Activated naive CD8-positive, alpha-beta T cell treated with anti-CD3 and anti-CD28 coated beads, Interleukin-2, amount 10 ng/mL, durations not matched to agents 7 days and 5 days (primary cell): ENCODE measurements around the gene CASTOR2. TPM values are rescaled to one million over a fixed set of nuclear protein-coding genes. Genes with fewer than 3 reads are reported as not detected.
"Not testable (repeated sequence)": the region's sequence is repeated elsewhere in the genome, so short reads cannot be mapped to it uniquely, and the experiment has no call there.

ENCODE experiments used
- ATAC-seq: fragments of 150-1000 bp; cut with Tn5 transposase; one replicate; pipeline ENCODE4 v1.10.0; 2021; ENCODE audit warnings: low read depth, moderate library complexity
- POLR2A ChIA-PET: fragments of 350-600 bp; sonication (Branson Sonifier 250); formaldehyde crosslinking; loops from one replicate; lab custom pipeline; 2021; ENCODE audit warnings: antibody characterized with exemption; lab: Charles Lee
- DNase-seq: peaks from one replicate; pipeline ENCODE4 v3.0.0; 2021
- H3K27ac Mint-ChIP-seq: one replicate; pipeline ENCODE4 v1.8.0; 2022; ENCODE audit warnings: mild to moderate bottlenecking, mixed read lengths
- H3K27me3 Mint-ChIP-seq: one replicate; pipeline ENCODE4 v1.8.0; 2022; ENCODE audit warnings: mild to moderate bottlenecking, moderate library complexity, mixed read lengths
- H3K36me3 Mint-ChIP-seq: one replicate; pipeline ENCODE4 v1.8.0; 2021; ENCODE audit warnings: mild to moderate bottlenecking, mixed read lengths
- H3K4me1 Mint-ChIP-seq: one replicate; pipeline ENCODE4 v1.8.0; 2021; ENCODE audit warnings: mixed read lengths
- H3K4me3 Mint-ChIP-seq: one replicate; pipeline ENCODE4 v1.8.0; 2022; ENCODE audit warnings: mild to moderate bottlenecking, moderate library complexity, mixed read lengths
- H3K9me3 Mint-ChIP-seq: one replicate; pipeline ENCODE4 v1.8.0; 2021; ENCODE audit warnings: mixed read lengths
- total RNA-seq, 2 experiments: library from RNA; stranded (reverse); gene quantifications; one replicate each; pipeline ENCODE4 v1.2.3, GENCODE V29; 2021

CASTOR2 gene
- total RNA-seq, 2 experiments from 2014 or later: 2.6 to 3.1 TPM

DNA sequence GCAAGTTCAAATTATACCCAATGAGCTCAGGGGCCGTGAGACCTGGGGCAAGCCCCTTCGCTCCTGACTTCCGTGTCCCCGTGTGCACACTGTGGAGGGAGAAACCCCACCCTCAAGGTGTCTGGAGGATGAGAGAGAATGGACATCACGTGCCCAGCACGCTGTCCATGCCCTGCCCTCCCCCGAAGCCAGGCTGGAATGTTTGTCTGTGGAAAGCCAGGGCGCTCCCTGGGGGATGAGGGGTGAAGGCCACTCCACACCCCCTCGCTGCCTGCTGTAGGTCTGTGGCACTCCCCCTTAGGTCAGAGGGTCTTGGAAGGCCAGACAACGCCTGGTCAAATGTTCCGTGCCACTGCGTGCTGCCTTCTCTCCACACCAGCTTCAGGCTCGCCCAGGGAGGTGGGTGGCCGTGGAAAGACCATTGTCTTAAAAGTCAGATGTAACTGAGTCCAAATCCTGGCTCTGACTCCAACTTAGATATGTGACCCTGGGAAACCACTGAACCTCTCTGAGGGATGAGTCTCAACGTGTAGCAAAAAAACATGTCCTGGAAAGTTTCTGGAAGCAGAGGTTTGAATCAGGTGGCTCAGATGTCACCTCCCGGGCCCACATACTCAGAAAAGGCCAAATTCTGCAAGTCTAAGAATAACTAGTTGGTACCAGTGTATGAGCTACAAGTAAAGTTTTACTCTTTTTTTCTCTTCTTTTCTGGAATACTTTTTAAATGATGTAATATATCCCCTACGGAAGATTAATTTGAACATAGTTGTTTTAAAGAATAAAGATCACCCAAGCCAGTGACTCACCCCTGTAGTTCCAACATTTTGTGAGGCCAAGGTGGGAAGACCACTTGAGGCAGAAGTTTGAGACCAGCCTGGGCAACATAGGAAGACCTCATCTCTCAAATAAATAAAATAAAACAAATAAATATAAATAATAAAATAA lies 84.2 kb downstream of the CASTOR2 start:
- H3K4me1 Mint-ChIP-seq: no peaks in the 10 kb centered on the region
- no peak overlapping the region for H3K4me3 Mint-ChIP-seq
- ATAC-seq (no peak), DNase-seq (no peak)
- H3K27ac Mint-ChIP-seq: no peak overlapping the region
- POLR2A ChIA-PET: no interaction called here
- no peaks in the 10 kb centered on the region for H3K9me3 Mint-ChIP-seq
- H3K36me3 Mint-ChIP-seq: peaks cover 3% of the 10 kb centered on the region
- no peaks in the 10 kb centered on the region for H3K27me3 Mint-ChIP-seq

DNA sequence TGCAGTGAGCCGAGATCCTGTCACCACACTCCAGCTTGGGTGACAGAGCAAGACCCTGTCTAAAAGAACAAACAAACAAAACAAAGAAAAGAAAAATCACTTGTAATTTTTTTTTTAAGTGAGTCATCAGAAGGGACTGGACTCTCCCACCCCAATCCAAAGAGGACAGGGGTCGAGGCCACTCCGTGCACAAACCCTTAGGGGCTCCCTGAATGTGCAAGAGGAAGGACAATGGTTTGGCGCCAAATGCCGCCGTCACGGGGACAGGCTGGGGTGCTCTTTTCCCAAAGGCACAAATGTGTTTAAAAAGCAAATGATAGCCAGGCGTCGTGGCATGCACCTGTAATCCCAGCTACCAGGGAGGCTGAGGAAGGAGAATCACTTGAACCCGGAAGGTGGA lies 85.3 kb downstream of the CASTOR2 start:
- H3K27ac Mint-ChIP-seq: no peak overlapping the region
- no peaks in the 10 kb centered on the region for H3K27me3 Mint-ChIP-seq
- no peaks in the 10 kb centered on the region for H3K9me3 Mint-ChIP-seq
- DNase-seq (no peak), ATAC-seq (no peak)
- H3K36me3 Mint-ChIP-seq: peaks cover 3% of the 10 kb centered on the region
- H3K4me1 Mint-ChIP-seq: no peaks in the 10 kb centered on the region
- H3K4me3 Mint-ChIP-seq: no peak overlapping the region
- POLR2A ChIA-PET: no interaction called here

DNA sequence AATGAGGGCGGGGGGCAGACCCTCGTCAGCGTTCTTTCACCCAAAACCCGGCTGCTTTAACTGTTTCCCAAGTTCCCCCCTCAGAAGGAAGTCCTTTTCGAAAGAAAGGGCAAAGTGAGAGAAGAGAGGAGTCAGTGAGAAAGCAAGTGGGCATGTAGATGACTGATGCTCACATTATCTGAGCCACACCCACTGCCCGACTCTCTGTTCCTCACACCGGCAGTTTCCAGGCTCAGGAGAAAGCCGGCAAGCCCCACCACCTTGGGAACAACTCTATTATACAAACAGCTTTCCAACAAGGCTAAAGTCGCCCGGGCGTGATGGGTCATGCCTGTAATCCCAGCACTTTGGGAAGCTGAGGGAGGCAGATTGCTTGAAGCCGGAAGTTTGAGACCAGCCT lies 86.0 kb downstream of the CASTOR2 start:
- Mint-ChIP-seq H3K4me1 (no peaks in the 10 kb centered on the region), H3K27me3 (no peaks in the 10 kb centered on the region), H3K27ac (no peak overlapping the region), H3K9me3 (no peaks in the 10 kb centered on the region), H3K36me3 (peaks cover 5% of the 10 kb centered on the region), H3K4me3 (no peak overlapping the region)
- ATAC-seq (no peak), DNase-seq (no peak)
- POLR2A ChIA-PET: no interaction called here

DNA sequence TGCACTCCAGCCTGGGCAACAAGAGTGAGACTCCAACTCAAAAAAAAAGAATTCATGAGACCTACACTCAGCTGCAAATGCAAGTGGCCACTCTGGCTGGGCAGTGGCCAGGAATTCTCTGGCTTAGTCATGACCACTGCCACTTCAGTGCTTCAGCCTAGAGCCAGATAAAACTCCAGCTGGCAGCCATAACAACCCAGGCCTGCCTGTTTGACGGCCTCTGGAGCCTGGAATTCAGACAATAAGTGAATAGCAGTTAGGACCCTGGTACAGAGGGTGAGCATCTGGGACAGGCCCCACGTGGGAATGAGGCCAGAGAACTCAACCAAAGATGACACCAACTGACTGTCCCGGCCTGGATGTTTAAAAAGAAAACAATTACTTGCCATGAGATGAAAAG lies 90.2 kb downstream of the CASTOR2 start:
- ATAC-seq (no peak), DNase-seq (no peak)
- Mint-ChIP-seq H3K27me3 (no peaks in the 10 kb centered on the region), H3K4me3 (no peak overlapping the region), H3K27ac (no peak overlapping the region), H3K4me1 (no peaks in the 10 kb centered on the region), H3K36me3 (peaks cover 22% of the 10 kb centered on the region), H3K9me3 (no peaks in the 10 kb centered on the region)
- POLR2A ChIA-PET: no interaction called here

DNA sequence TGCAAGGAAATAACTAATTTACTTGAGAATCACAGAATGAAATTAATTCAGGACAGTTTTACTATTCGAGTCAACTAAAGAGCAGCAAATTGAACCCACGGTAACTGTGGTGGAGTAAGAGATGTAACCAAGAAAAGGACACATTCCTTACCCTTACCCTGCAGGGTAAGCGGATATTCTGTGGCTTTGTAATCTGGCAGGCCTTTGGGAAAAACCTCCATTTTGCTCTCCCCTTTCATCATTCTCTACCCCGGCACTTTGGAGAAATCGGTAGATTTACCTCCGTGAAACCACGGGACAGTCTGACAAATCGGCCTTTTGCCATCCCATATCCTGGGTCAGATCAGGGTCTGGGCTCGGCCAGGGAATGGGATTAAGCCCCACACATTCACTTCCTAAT lies 90.7 kb downstream of the CASTOR2 start:
- Mint-ChIP-seq H3K4me1 (no peaks in the 10 kb centered on the region), H3K4me3 (no peak overlapping the region), H3K27me3 (no peaks in the 10 kb centered on the region), H3K27ac (no peak overlapping the region), H3K36me3 (peaks cover 25% of the 10 kb centered on the region), H3K9me3 (no peaks in the 10 kb centered on the region)
- no peak for DNase-seq
- POLR2A ChIA-PET: no interaction called here
- ATAC-seq: no peak

DNA sequence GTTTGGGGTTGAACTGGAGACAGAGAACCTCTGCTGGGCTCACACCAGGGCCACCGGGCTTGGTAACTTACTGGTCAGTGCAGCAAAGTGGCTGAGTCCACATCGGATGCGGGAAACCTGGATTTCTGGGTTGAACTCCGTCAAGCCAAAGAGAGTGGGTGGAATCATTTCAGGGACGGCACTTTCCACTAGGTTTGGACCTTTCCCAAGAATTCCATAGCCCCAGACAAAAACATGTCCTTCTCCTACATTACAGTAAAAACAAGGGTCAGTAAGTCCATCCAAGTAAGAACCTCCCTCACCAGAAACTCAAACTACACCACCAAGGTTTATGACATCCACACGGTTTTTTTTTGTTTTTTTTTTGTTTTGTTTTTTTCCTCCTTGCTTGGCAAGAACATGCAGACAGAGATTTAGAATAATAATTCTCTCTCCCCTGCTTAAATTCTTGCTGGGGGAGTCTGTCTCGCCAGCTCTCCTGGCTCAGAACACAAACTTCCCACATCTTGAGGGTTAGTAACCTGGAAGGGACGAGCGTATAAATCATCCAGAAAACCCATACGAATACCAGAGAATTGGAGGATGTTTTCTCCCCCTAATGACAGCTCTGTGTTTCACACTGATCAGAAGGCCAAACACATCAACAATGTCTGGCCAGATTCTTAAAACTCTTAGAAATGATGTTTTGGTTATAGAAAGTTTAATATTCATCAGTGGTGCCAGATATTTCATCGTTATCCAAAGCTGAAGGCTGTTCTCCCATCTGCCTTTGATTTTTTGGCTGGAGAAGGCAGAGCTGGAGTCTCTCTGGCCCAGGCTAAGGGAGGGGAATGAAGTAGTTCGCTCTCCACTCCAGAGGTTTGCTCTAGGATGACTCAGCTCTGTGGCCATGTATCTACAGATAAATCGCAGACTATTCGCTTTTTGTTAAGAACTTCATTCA lies 91.6 kb downstream of the CASTOR2 start:
- Mint-ChIP-seq H3K36me3 (peaks cover 27% of the 10 kb centered on the region), H3K27ac (no peak overlapping the region), H3K4me3 (no peak overlapping the region)

DNA sequence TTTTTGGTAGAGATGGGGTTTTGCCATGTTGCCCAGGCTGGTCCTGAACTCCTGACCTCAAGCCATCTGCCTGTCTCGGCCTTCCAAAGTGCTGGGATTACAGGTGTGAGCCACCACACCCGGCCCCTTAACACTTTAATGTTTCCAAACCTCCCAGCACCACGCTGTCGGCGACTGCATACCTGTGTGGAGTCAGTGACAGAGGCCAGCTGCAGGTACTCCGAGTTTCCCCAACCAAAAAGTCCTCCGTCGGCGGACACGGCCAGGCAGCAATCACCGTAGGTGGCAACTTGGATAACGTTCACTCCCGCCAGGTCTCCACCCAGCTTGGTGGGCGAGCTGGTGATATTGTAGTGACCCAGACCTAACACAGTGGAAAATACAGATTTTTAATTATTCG lies 93.9 kb downstream of the CASTOR2 start:
- POLR2A ChIA-PET: interaction anchor here (0.7 kb wide), 1 partner anchor 703 kb away, joined by 3 read pairs; no protein-coding TSS in a partner anchor
- H3K9me3 Mint-ChIP-seq: no peaks in the 10 kb centered on the region
- H3K4me3 Mint-ChIP-seq: no peak overlapping the region
- H3K36me3 Mint-ChIP-seq: peaks cover 33% of the 10 kb centered on the region
- no peaks in the 10 kb centered on the region for H3K27me3 Mint-ChIP-seq
- no peak for DNase-seq
- H3K27ac Mint-ChIP-seq: no peak overlapping the region
- ATAC-seq: no peak
- no peaks in the 10 kb centered on the region for H3K4me1 Mint-ChIP-seq

More for the DNA sequence above, 91.6 kb downstream of the CASTOR2 start:
- Mint-ChIP-seq H3K9me3 (no peaks in the 10 kb centered on the region), H3K27me3 (no peaks in the 10 kb centered on the region), H3K4me1 (no peaks in the 10 kb centered on the region)
- DNase-seq (no peak), ATAC-seq (no peak)
- POLR2A ChIA-PET: no interaction called here

DNA sequence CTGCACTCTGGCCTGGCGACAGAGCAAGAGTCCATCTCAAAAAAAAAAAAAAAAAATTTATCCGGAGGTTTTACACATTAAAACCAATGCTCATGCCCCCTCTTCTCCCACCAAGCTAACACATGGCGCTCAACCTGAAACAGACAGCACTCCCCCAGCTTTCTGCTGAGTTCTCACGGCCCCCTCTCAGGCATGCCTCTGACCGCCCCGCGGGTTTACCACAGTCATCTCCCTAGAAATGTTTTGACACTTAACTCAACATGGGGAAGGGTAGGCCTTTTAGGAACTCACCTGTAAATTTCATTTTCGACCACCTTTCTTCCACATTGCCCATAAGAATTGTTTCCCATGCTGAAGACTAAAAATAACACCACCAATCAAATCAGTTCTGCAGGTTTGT lies 99.8 kb downstream of the CASTOR2 start:
- Mint-ChIP-seq H3K27me3 (no peaks in the 10 kb centered on the region), H3K4me3 (no peak overlapping the region), H3K9me3 (no peaks in the 10 kb centered on the region), H3K4me1 (no peaks in the 10 kb centered on the region), H3K36me3 (peaks cover 27% of the 10 kb centered on the region), H3K27ac (peak overlapping the region; percentile 48)
- POLR2A ChIA-PET: no interaction called here
- DNase-seq: no peak
- no peak for ATAC-seq

DNA sequence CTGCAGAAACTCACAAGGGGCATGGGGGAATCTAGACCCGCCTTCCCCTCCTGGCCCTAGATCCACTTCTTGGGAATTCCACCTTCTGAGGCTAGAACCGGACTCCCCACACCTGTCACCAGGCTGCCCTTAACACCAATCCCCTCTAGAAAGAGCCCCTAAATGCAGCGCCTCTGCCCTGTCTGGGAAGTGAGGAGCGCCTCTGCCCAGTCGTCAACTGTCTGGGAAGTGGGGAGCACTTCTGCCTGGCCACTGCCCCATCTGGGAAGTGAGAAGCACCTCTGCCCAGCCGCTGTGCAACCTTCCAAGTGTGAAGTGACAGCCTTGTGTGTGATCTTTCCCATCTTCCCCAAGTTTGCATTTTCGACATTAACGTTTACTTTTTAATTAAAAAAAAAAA lies 100.3 kb downstream of the CASTOR2 start:
- no peak for ATAC-seq

DNA sequence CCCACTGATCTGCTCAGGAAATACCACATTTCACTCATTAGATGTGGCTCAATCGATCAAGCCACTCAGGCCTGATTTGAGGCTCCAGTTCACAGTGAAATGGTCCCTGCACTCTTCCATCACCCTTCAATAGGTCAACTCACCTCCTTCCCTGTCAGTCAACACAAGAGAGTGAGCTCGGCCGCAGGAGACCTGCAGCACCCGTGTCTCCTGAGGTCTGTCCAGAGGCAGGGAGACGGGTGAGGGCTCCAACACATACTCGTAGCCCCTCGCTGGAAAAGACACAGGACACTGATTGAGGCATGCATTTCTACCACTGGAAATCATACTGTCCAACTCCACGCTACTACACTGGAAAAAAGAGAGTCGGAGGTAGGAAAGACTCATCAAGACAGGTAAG lies 102.0 kb downstream of the CASTOR2 start:
- Mint-ChIP-seq H3K4me3 (no peak overlapping the region), H3K9me3 (no peaks in the 10 kb centered on the region), H3K27me3 (no peaks in the 10 kb centered on the region), H3K27ac (no peak overlapping the region), H3K4me1 (no peaks in the 10 kb centered on the region), H3K36me3 (peaks cover 25% of the 10 kb centered on the region)
- ATAC-seq (no peak), DNase-seq (no peak)
- POLR2A ChIA-PET: no interaction called here

More for the DNA sequence above, 100.3 kb downstream of the CASTOR2 start:
- no peak for DNase-seq
- H3K27me3 Mint-ChIP-seq: no peaks in the 10 kb centered on the region
- H3K4me1 Mint-ChIP-seq: no peaks in the 10 kb centered on the region
- POLR2A ChIA-PET: no interaction called here
- no peak overlapping the region for H3K4me3 Mint-ChIP-seq
- no peak overlapping the region for H3K27ac Mint-ChIP-seq
- peaks cover 29% of the 10 kb centered on the region for H3K36me3 Mint-ChIP-seq
- no peaks in the 10 kb centered on the region for H3K9me3 Mint-ChIP-seq

DNA sequence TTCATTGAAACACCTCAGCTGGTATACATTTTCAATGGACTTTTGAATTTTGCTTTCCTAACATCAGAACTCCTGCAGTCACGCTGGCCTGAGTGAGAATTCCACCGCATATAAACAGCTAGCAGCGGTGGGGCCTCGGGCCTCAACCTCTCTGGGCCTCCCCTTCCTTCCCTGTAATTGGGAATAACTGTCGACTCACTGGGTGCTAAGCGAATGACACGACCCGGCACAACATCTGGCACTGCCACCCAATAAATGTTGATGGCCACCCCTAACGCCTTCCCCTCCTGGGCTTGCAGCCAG lies 108.4 kb downstream of the CASTOR2 start:
- no peak for DNase-seq
- Mint-ChIP-seq H3K27ac (peak overlapping the region; percentile 98), H3K27me3 (no peaks in the 10 kb centered on the region), H3K4me3 (peak overlapping the region; percentile 99), H3K4me1 (peaks cover 10% of the 10 kb centered on the region), H3K9me3 (no peaks in the 10 kb centered on the region), H3K36me3 (peaks cover 16% of the 10 kb centered on the region)
- no peak for ATAC-seq
- POLR2A ChIA-PET: no interaction called here

DNA sequence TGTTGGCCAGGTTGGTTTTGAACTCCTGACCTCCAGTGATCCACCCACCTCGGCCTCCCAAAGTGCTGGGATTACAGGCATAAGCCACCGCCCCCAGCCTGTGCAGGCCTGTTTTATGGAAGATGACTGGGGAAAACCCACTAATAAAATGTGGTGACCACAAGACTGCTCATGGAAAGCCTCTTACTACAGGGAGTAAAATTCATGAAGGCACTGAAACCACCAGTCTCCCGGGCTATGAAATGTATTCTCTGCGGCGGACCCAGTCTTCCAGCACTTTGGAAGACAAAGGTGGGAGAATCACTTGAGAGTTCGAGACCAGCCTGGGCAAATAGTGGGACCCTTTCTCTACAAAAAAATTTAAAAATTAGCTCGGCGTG lies 109.7 kb downstream of the CASTOR2 start:
- H3K27me3 Mint-ChIP-seq, POLR2A ChIA-PET, H3K9me3 Mint-ChIP-seq, ATAC-seq: not testable (repeated sequence)
- Mint-ChIP-seq H3K4me3 (peak overlapping the region; percentile 97), H3K36me3 (peaks cover 13% of the 10 kb centered on the region), H3K4me1 (peaks cover 10% of the 10 kb centered on the region), H3K27ac (peak overlapping the region; percentile 97)
- DNase-seq: peak; percentile 34
